ENCODE data around the gene PRKCA.

Gene PRKCA

DNA sequence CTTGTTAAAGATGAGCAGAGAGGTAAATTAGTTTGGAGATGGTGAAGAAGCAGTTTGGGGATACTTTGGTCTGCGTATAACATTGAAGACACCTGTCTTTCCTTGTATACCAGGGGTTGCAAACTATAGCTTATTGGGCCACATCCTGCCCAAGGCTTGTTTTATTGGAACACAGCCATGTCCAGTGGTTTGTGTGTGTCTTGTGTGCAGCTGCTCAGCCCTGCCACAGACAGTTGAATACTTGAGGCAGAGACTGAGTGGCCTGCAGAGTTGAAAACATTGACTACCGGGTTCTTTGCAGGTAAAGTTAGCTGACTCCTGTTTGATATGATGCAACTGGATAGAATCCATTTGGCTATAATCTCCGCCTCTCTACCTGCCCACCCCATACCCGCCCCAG is 224.4 kb downstream of the PRKCA start:
- no peak overlapping the region for H3K27ac ChIP-seq (ENCODE audit: low read depth, low read length)
- no peaks in the 10 kb centered on the region for H3K36me3 ChIP-seq (ENCODE audit: insufficient read depth, low read length)
- peaks cover 19% of the 10 kb centered on the region for H3K4me1 ChIP-seq (ENCODE audit: control insufficient read depth, insufficient read depth, low read length, unreplicated experiment)
- no peaks in the 10 kb centered on the region for H3K27me3 ChIP-seq (ENCODE audit: insufficient read depth, low read length)
- H2AFZ ChIP-seq (ENCODE audit: low read length, unreplicated experiment) = no peak overlapping the region
- H3K79me2 ChIP-seq (ENCODE audit: control insufficient read depth, insufficient read depth, low read length, unreplicated experiment) = peaks cover 51% of the 10 kb centered on the region
- H3K4me3 ChIP-seq (ENCODE audit: low read depth, low read length) = no peak overlapping the region

DNA sequence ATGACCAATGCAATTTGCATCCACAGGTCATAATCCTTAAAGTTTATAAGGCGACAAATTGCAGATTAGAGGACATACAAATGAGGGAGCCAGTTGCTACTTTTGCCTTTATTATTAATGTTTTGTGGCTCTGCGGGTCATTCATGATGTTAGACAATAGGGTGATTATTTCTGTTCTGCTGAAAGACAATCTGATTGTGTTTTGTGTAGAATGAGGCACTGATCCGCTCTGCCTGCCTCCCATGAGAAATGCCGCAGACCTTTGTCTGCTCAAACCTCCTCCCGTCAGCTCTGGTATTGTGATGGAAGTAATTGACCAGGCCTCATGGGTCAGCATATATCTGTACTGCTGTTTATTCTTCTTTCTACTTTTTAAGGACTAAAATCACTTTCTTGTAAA is 224.9 kb downstream of the PRKCA start:
- no peaks in the 10 kb centered on the region for H3K27me3 ChIP-seq (ENCODE audit: insufficient read depth, low read length)
- no peak overlapping the region for H3K4me3 ChIP-seq (ENCODE audit: low read depth, low read length)
- peaks cover 47% of the 10 kb centered on the region for H3K79me2 ChIP-seq (ENCODE audit: control insufficient read depth, insufficient read depth, low read length, unreplicated experiment)
- H3K27ac ChIP-seq (ENCODE audit: low read depth, low read length) = no peak overlapping the region
- no peaks in the 10 kb centered on the region for H3K36me3 ChIP-seq (ENCODE audit: insufficient read depth, low read length)
- H2AFZ ChIP-seq (ENCODE audit: low read length, unreplicated experiment) = no peak overlapping the region
- peaks cover 17% of the 10 kb centered on the region for H3K4me1 ChIP-seq (ENCODE audit: control insufficient read depth, insufficient read depth, low read length, unreplicated experiment)

DNA sequence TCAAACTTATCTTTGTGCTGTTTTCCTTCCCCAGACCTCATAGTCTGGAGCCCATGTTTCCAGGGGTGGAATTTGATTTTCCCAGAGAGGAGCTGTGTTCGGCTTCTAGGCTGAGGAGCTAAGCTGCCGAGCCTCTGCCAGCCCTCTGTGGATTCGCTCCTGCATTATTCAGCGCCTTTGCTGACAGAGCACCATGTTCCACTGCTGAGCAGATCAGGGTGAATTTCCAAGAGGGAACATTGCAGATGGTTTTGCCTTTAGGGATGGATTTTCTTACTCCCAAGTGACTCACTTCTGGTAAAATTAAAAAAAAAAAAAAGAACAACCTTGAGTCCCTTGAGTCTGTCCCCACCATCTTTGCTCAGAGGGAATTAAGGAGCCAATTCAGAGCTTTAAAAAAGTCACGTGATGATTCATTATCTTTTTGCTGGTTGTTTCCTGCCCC is 229.5 kb downstream of the PRKCA start:
- Histone ChIP-seq H3K27me3 (ENCODE audit: insufficient read depth, low read length) (no peaks in the 10 kb centered on the region), H3K4me1 (ENCODE audit: control insufficient read depth, insufficient read depth, low read length, unreplicated experiment) (peaks cover 5% of the 10 kb centered on the region), H3K27ac (ENCODE audit: low read depth, low read length) (no peak overlapping the region), H3K36me3 (ENCODE audit: insufficient read depth, low read length) (no peaks in the 10 kb centered on the region), H3K79me2 (ENCODE audit: control insufficient read depth, insufficient read depth, low read length, unreplicated experiment) (peaks cover 35% of the 10 kb centered on the region), H2AFZ (ENCODE audit: low read length, unreplicated experiment) (no peak overlapping the region), H3K4me3 (ENCODE audit: low read depth, low read length) (no peak overlapping the region)

DNA sequence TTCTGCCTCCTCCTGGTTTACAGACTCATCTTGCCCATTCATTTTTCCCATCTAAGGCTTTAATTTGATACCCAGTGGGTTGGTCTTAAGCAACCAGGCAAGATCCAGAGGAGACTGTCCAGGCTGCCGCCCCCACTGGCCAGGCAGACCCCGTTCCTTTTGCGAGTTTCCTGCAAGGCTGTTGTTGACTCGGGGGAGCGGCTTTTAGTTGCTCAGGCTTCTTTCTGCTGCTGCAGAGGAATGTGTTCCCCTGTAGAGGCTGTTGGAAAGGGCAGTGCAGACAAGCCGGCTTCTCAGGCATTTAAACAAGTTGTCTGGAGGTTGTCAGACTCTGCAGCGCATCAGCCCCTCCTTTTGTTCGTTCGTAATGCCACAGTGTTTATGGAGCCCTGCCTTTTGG is 231.2 kb downstream of the PRKCA start:
- Histone ChIP-seq H3K36me3 (ENCODE audit: insufficient read depth, low read length) (no peaks in the 10 kb centered on the region), H3K27me3 (ENCODE audit: insufficient read depth, low read length) (no peaks in the 10 kb centered on the region), H3K79me2 (ENCODE audit: control insufficient read depth, insufficient read depth, low read length, unreplicated experiment) (peaks cover 32% of the 10 kb centered on the region), H2AFZ (ENCODE audit: low read length, unreplicated experiment) (no peak overlapping the region), H3K4me1 (ENCODE audit: control insufficient read depth, insufficient read depth, low read length, unreplicated experiment) (peaks cover 5% of the 10 kb centered on the region), H3K4me3 (ENCODE audit: low read depth, low read length) (no peak overlapping the region), H3K27ac (ENCODE audit: low read depth, low read length) (no peak overlapping the region)

DNA sequence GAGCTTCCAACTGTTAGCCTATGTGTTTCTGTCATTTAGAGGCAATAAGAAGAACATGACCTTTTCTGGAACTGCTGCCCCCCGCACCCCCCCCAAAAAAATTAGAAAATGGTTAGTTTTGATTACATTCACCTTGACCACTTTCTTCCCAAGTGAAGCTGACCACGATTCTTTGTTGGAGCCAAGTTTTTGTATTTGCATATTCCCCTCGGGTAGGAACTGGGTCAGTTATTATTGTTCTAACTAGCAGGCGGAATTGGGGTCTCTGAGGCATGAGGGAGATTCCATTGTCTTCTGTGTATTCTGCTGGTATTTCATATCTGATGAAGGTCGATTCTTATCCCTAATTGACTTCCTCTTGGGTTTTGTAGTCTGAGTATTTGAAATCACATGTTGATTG is 231.6 kb downstream of the PRKCA start:
- Histone ChIP-seq H3K4me1 (ENCODE audit: control insufficient read depth, insufficient read depth, low read length, unreplicated experiment) (peaks cover 9% of the 10 kb centered on the region), H3K36me3 (ENCODE audit: insufficient read depth, low read length) (no peaks in the 10 kb centered on the region), H3K27me3 (ENCODE audit: insufficient read depth, low read length) (no peaks in the 10 kb centered on the region), H3K4me3 (ENCODE audit: low read depth, low read length) (no peak overlapping the region), H2AFZ (ENCODE audit: low read length, unreplicated experiment) (no peak overlapping the region), H3K27ac (ENCODE audit: low read depth, low read length) (no peak overlapping the region), H3K79me2 (ENCODE audit: control insufficient read depth, insufficient read depth, low read length, unreplicated experiment) (peaks cover 34% of the 10 kb centered on the region)

DNA sequence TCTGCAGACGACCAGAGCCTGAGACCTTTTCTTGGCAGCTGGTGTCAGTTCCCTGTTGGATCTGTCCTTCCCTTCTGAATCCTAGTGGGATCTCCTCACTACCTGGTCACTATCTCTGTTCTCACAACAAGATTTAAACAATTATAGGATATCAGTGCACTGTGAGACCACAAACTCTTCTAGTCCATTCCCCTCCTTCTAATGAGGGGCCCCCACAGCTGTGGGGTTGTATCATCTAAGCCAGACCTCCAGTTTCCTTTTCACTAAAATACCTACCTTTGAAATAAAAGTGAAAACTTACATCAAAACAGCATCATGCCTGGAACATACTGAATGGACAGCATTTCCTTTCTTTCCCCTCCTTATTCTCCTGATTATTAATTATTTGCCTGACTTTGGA is 233.2 kb downstream of the PRKCA start:
- no peak overlapping the region for H2AFZ ChIP-seq (ENCODE audit: low read length, unreplicated experiment)
- no peaks in the 10 kb centered on the region for H3K36me3 ChIP-seq (ENCODE audit: insufficient read depth, low read length)
- peaks cover 23% of the 10 kb centered on the region for H3K4me1 ChIP-seq (ENCODE audit: control insufficient read depth, insufficient read depth, low read length, unreplicated experiment)
- H3K27ac ChIP-seq (ENCODE audit: low read depth, low read length) = no peak overlapping the region
- no peaks in the 10 kb centered on the region for H3K27me3 ChIP-seq (ENCODE audit: insufficient read depth, low read length)
- H3K4me3 ChIP-seq (ENCODE audit: low read depth, low read length) = no peak overlapping the region
- H3K79me2 ChIP-seq (ENCODE audit: control insufficient read depth, insufficient read depth, low read length, unreplicated experiment) = peaks cover 33% of the 10 kb centered on the region

DNA sequence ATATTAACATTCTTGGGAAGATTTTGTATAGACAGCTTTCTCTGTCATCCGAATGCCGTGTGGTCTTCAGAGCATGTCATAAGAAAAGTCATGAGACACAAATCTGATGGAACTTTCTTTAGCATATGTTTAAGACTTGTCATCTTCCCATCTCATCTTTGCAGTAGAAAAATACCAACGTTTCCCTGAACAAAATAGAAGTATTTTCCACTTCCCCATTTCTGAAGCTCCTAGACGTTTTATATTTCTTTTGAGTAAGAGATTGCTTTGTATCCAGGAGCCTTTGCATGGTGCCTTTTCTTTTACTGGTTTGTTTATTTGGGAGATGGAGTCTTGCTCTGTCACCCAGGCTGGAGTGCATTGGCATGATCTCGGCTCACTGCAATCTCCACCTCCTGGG is 235.1 kb downstream of the PRKCA start:
- H2AFZ ChIP-seq (ENCODE audit: low read length, unreplicated experiment) = no peak overlapping the region
- no peaks in the 10 kb centered on the region for H3K27me3 ChIP-seq (ENCODE audit: insufficient read depth, low read length)
- no peak overlapping the region for H3K27ac ChIP-seq (ENCODE audit: low read depth, low read length)
- H3K4me1 ChIP-seq (ENCODE audit: control insufficient read depth, insufficient read depth, low read length, unreplicated experiment) = peaks cover 38% of the 10 kb centered on the region
- no peaks in the 10 kb centered on the region for H3K36me3 ChIP-seq (ENCODE audit: insufficient read depth, low read length)
- H3K4me3 ChIP-seq (ENCODE audit: low read depth, low read length) = no peak overlapping the region
- peaks cover 50% of the 10 kb centered on the region for H3K79me2 ChIP-seq (ENCODE audit: control insufficient read depth, insufficient read depth, low read length, unreplicated experiment)

DNA sequence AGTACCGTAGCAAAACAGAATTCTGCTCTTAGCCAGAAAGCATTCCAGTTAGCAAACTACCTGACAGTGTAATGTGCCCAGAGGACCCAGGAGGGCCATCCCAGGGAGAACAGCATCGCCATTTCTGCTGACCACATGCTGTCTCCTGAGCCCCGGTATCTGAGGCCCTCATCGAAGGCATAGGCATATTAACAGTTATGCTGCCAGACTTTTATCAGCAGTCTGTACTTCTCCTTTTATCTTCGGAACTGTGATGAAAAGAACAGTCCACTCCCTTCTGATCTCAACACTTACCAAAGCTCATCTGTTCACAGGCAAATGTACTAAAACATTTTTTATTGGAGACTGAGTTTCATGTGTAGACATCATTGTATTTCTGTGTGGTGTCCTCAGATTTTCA is 236.4 kb downstream of the PRKCA start:
- Histone ChIP-seq H3K27ac (ENCODE audit: low read depth, low read length) (peak overlapping the region; percentile 83), H3K79me2 (ENCODE audit: control insufficient read depth, insufficient read depth, low read length, unreplicated experiment) (peaks cover 55% of the 10 kb centered on the region), H3K4me1 (ENCODE audit: control insufficient read depth, insufficient read depth, low read length, unreplicated experiment) (peaks cover 50% of the 10 kb centered on the region), H3K27me3 (ENCODE audit: insufficient read depth, low read length) (no peaks in the 10 kb centered on the region), H3K36me3 (ENCODE audit: insufficient read depth, low read length) (no peaks in the 10 kb centered on the region), H2AFZ (ENCODE audit: low read length, unreplicated experiment) (no peak overlapping the region), H3K4me3 (ENCODE audit: low read depth, low read length) (no peak overlapping the region)

DNA sequence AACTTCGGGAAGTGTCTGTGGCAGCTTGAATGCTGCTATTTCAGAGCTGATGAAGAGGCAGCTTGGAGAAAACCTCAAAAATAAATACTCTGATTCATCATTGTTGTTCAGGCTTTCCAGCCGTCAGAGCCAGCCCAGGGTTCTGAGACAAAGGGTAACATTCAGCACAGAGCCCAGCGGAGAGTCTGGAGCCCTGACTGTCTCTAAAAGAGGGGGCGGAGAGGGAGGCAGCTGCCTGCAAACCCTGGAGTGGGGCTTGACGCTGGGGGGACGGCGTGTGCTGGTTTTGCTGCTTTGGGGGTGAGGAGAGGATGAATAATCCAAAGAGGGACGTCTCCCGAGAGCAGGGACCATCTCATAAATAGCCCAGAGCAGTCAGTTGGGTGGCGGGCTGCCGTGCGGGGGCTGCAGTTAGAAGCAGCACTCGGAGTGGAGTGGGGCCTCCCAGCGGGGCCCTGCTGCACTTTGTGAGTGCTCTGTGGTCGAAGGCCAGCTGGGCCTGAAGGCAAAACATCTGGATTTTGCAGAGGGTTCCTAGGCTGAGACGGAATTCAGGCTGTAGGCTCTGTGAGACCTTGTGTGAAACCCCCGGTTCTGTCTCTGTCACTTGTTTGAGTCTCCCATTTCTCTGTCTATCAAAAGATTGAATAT is 237.8 kb downstream of the PRKCA start:
- Histone ChIP-seq H2AFZ (ENCODE audit: low read length, unreplicated experiment) (peak overlapping the region; percentile 53), H3K4me3 (ENCODE audit: low read depth, low read length) (peak overlapping the region; percentile 67), H3K79me2 (ENCODE audit: control insufficient read depth, insufficient read depth, low read length, unreplicated experiment) (peaks cover 64% of the 10 kb centered on the region)

DNA sequence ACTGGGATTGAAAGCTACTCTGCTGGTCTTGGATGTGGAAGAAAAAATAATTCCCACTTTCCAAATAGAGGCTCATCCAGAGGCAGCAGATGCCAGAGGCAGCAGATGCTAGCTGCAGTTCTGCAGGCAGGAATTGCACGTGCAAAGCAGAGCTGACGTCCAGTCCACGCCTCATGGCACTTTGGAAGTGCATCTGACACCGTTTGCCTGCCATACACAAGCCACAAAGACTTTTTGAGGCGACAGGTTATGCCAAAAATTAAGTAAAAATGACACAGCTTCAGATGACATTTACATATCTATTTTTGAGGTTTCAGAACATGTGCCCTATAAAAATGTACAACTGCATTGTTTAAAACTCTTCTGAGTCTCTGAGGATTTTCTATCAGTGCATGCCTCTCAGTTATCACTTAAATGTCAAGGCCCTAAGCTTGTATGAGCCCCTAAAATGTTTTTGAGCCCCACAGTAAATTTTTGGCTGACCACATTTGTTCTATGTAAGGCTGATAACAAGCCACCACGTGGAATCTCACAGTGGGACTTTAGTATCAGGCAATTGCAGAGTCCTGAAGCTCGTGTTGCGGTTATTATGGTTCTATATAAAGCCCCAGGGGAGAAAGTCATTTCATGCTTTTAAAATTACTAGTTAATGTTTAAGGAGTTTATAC is 239.2 kb downstream of the PRKCA start:
- Histone ChIP-seq H3K27ac (ENCODE audit: low read depth, low read length) (peak overlapping the region; percentile 70), H2AFZ (ENCODE audit: low read length, unreplicated experiment) (no peak overlapping the region), H3K4me1 (ENCODE audit: control insufficient read depth, insufficient read depth, low read length, unreplicated experiment) (peaks cover 57% of the 10 kb centered on the region), H3K27me3 (ENCODE audit: insufficient read depth, low read length) (no peaks in the 10 kb centered on the region), H3K36me3 (ENCODE audit: insufficient read depth, low read length) (peaks cover 14% of the 10 kb centered on the region), H3K4me3 (ENCODE audit: low read depth, low read length) (no peak overlapping the region; the same call in 1 of the 2 replicates), H3K79me2 (ENCODE audit: control insufficient read depth, insufficient read depth, low read length, unreplicated experiment) (peaks cover 71% of the 10 kb centered on the region)

More for the DNA sequence above, 237.8 kb downstream of the PRKCA start:
- Histone ChIP-seq H3K4me1 (ENCODE audit: control insufficient read depth, insufficient read depth, low read length, unreplicated experiment) (peaks cover 57% of the 10 kb centered on the region), H3K36me3 (ENCODE audit: insufficient read depth, low read length) (peaks cover under 1% of the 10 kb centered on the region; the same call in 1 of the 2 replicates), H3K27me3 (ENCODE audit: insufficient read depth, low read length) (no peaks in the 10 kb centered on the region), H3K27ac (ENCODE audit: low read depth, low read length) (peak overlapping the region; percentile 83)

Data from ACC112 (cell line).